ENCODE data around the gene ASCL2.
"Not testable (repeated sequence)": the region's sequence is repeated elsewhere in the genome, so short reads cannot be mapped to it uniquely, and the experiment has no call there.

The ASCL2 gene

GRCh38 chr11:2258501-2259465 lies 11.6 kb downstream of the ASCL2 start:
- no peak for DNase-seq

- no peak for DNase-seq
These were observed 13.3 kb downstream of the ASCL2 start for GRCh38 chr11:2256951-2257700.

GRCh38 chr11:2256293-2256913 lies 14.0 kb downstream of the ASCL2 start:
- no peak for DNase-seq

GRCh38 chr11:2252018-2252417 lies 18.4 kb downstream of the ASCL2 start:
- no peak for DNase-seq

GRCh38 chr11:2251138-2251537 lies 19.2 kb downstream of the ASCL2 start:
- no peak for DNase-seq

- DNase-seq, result no peak
These were observed 19.9 kb downstream of the ASCL2 start for GRCh38 chr11:2250485-2250884.

GRCh38 chr11:2250041-2250440 lies 20.3 kb downstream of the ASCL2 start:
- DNase-seq, result no peak

- DNase-seq, result no peak
These were observed 21.0 kb downstream of the ASCL2 start for GRCh38 chr11:2249189-2249916.

- no peak for DNase-seq
These were observed 21.6 kb downstream of the ASCL2 start for GRCh38 chr11:2248762-2249161.

GRCh38 chr11:2248242-2248641 lies 22.1 kb downstream of the ASCL2 start:
- no peak for DNase-seq

GRCh38 chr11:2247496-2247895 lies 22.9 kb downstream of the ASCL2 start:
- DNase-seq, result no peak

- DNase-seq, result no peak
These were observed 29.6 kb downstream of the ASCL2 start for GRCh38 chr11:2240834-2241233.

- no peak for DNase-seq
These were observed 32.7 kb downstream of the ASCL2 start for GRCh38 chr11:2237457-2238238.

GRCh38 chr11:2236381-2237134 lies 33.8 kb downstream of the ASCL2 start:
- not testable (repeated sequence) for DNase-seq

- DNase-seq, result no peak
These were observed 34.6 kb downstream of the ASCL2 start for GRCh38 chr11:2235588-2236326.

GRCh38 chr11:2234963-2235362 lies 35.4 kb downstream of the ASCL2 start:
- DNase-seq, result no peak

GRCh38 chr11:2233693-2234455 lies 36.5 kb downstream of the ASCL2 start:
- DNase-seq, result no peak

- DNase-seq, result no peak
These were observed 40.6 kb downstream of the ASCL2 start for GRCh38 chr11:2229713-2230297.

GRCh38 chr11:2224254-2224653 lies 46.1 kb downstream of the ASCL2 start:
- no peak for DNase-seq
